ENCODE data around the gene SLIT1.

Gene SLIT1

GRCh38 chr10:97119058-97119745 is 66.6 kb downstream of the SLIT1 start:
- 83% methylated on average over 18 of the region's 20 CpGs for WGBS
- Histone ChIP-seq H3K14ac (ENCODE audit: low read length in 2 of 2) (no peak overlapping the region), H3K9me3 (ENCODE audit: control insufficient read depth, low read length) (no peaks in the 10 kb centered on the region), H2AK5ac (ENCODE audit: low read length, severe bottlenecking) (no peak overlapping the region), H3K18ac (ENCODE audit: low read depth in 1 of 2, low read length in 2 of 2) (no peak overlapping the region), H3K79me1 (replicated peaks; ENCODE audit: low read length, poor library complexity, severe bottlenecking) (no peaks in the 10 kb centered on the region), H3K4ac (ENCODE audit: low read depth in 1 of 2, low read length in 2 of 2) (no peak overlapping the region), H3K27me3 (ENCODE audit: control insufficient read depth in 1 of 2, insufficient read depth in 1 of 2, low read length in 2 of 2) (peaks cover 72 to 83% of the 10 kb centered on the region in 2 experiments), H3K4me1 (ENCODE audit: control insufficient read depth, insufficient read depth, low read depth, low read length) (no peaks in the 10 kb centered on the region), H2BK120ac (ENCODE audit: low read depth, low read length) (no peak overlapping the region), H3K27ac (ENCODE audit: low read length, poor library complexity, severe bottlenecking) (no peak overlapping the region), H2BK15ac (ENCODE audit: low read depth, poor library complexity, severe bottlenecking) (no peak overlapping the region), H2BK12ac (ENCODE audit: low read length in 2 of 2) (no peak overlapping the region), H3K4me3 (ENCODE audit: insufficient read depth in 1 of 2, low read depth in 1 of 2, low read length in 2 of 2) (no peak overlapping the region), H2BK5ac (ENCODE audit: low read depth, low read length, poor library complexity, severe bottlenecking) (no peak overlapping the region), H2AFZ (ENCODE audit: low read depth, low read length) (no peak overlapping the region), H4K91ac (ENCODE audit: low read length) (no peak overlapping the region), H3K36me3 (ENCODE audit: control insufficient read depth in 1 of 2, insufficient read depth in 2 of 2, low read depth in 1 of 2, low read length in 2 of 2) (no peaks in the 10 kb centered on the region), H3K23ac (ENCODE audit: low read length in 2 of 2) (no peak overlapping the region), H3K4me2 (ENCODE audit: low read length, poor library complexity, severe bottlenecking) (no peak overlapping the region), H3K9ac (ENCODE audit: low read length) (no peak overlapping the region), H4K8ac (ENCODE audit: low read length) (no peak overlapping the region)
- no peak for DNase-seq

- Histone ChIP-seq H3K18ac (ENCODE audit: low read depth in 1 of 2, low read length in 2 of 2) (no peak overlapping the region), H3K4me3 (ENCODE audit: insufficient read depth in 1 of 2, low read depth in 1 of 2, low read length in 2 of 2) (no peak overlapping the region), H3K79me1 (replicated peaks; ENCODE audit: low read length, poor library complexity, severe bottlenecking) (no peaks in the 10 kb centered on the region), H3K14ac (ENCODE audit: low read length in 2 of 2) (no peak overlapping the region), H3K4ac (ENCODE audit: low read depth in 1 of 2, low read length in 2 of 2) (no peak overlapping the region), H2BK5ac (ENCODE audit: low read depth, low read length, poor library complexity, severe bottlenecking) (no peak overlapping the region), H2BK120ac (ENCODE audit: low read depth, low read length) (no peak overlapping the region), H4K91ac (ENCODE audit: low read length) (no peak overlapping the region), H3K27ac (ENCODE audit: low read length, poor library complexity, severe bottlenecking) (no peak overlapping the region), H2BK15ac (ENCODE audit: low read depth, poor library complexity, severe bottlenecking) (no peak overlapping the region), H3K23ac (ENCODE audit: low read length in 2 of 2) (no peak overlapping the region), H3K36me3 (ENCODE audit: control insufficient read depth in 1 of 2, insufficient read depth in 2 of 2, low read depth in 1 of 2, low read length in 2 of 2) (no peaks in the 10 kb centered on the region), H3K4me1 (ENCODE audit: control insufficient read depth, insufficient read depth, low read depth, low read length) (no peaks in the 10 kb centered on the region), H2AFZ (ENCODE audit: low read depth, low read length) (no peak overlapping the region), H3K9ac (ENCODE audit: low read length) (no peak overlapping the region), H3K27me3 (ENCODE audit: control insufficient read depth in 1 of 2, insufficient read depth in 1 of 2, low read length in 2 of 2) (peaks cover 65 to 76% of the 10 kb centered on the region in 2 experiments), H3K4me2 (ENCODE audit: low read length, poor library complexity, severe bottlenecking) (no peak overlapping the region), H2AK5ac (ENCODE audit: low read length, severe bottlenecking) (no peak overlapping the region), H2BK12ac (ENCODE audit: low read length in 2 of 2) (no peak overlapping the region), H4K8ac (ENCODE audit: low read length) (no peak overlapping the region), H3K9me3 (ENCODE audit: control insufficient read depth, low read length) (no peaks in the 10 kb centered on the region)
- no peak for DNase-seq
- 100% methylated on average over 1 of the region's 3 CpGs for WGBS
Observed at GRCh38 chr10:97117372-97117771, 68.4 kb downstream of the SLIT1 start.

GRCh38 chr10:97116462-97117162 is 69.1 kb downstream of the SLIT1 start:
- Histone ChIP-seq H3K14ac (ENCODE audit: low read length in 2 of 2) (no peak overlapping the region), H3K9ac (ENCODE audit: low read length) (no peak overlapping the region), H4K91ac (ENCODE audit: low read length) (no peak overlapping the region), H3K27ac (ENCODE audit: low read length, poor library complexity, severe bottlenecking) (no peak overlapping the region), H3K4me3 (ENCODE audit: insufficient read depth in 1 of 2, low read depth in 1 of 2, low read length in 2 of 2) (no peak overlapping the region), H2AFZ (ENCODE audit: low read depth, low read length) (no peak overlapping the region), H3K4me1 (ENCODE audit: control insufficient read depth, insufficient read depth, low read depth, low read length) (no peaks in the 10 kb centered on the region), H3K18ac (ENCODE audit: low read depth in 1 of 2, low read length in 2 of 2) (no peak overlapping the region), H2BK15ac (ENCODE audit: low read depth, poor library complexity, severe bottlenecking) (no peak overlapping the region), H3K36me3 (ENCODE audit: control insufficient read depth in 1 of 2, insufficient read depth in 2 of 2, low read depth in 1 of 2, low read length in 2 of 2) (no peaks in the 10 kb centered on the region), H3K79me1 (replicated peaks; ENCODE audit: low read length, poor library complexity, severe bottlenecking) (no peaks in the 10 kb centered on the region), H3K4ac (ENCODE audit: low read depth in 1 of 2, low read length in 2 of 2) (no peak overlapping the region), H3K4me2 (ENCODE audit: low read length, poor library complexity, severe bottlenecking) (no peak overlapping the region), H3K23ac (ENCODE audit: low read length in 2 of 2) (no peak overlapping the region), H3K9me3 (ENCODE audit: control insufficient read depth, low read length) (no peaks in the 10 kb centered on the region), H4K8ac (ENCODE audit: low read length) (no peak overlapping the region), H2BK120ac (ENCODE audit: low read depth, low read length) (no peak overlapping the region), H3K27me3 (ENCODE audit: control insufficient read depth in 1 of 2, insufficient read depth in 1 of 2, low read length in 2 of 2) (peaks cover 65 to 76% of the 10 kb centered on the region in 2 experiments), H2AK5ac (ENCODE audit: low read length, severe bottlenecking) (no peak overlapping the region), H2BK12ac (ENCODE audit: low read length in 2 of 2) (no peak overlapping the region), H2BK5ac (ENCODE audit: low read depth, low read length, poor library complexity, severe bottlenecking) (no peak overlapping the region)
- no peak for DNase-seq
- WGBS, result 71% methylated on average over 7 of the region's 7 CpGs

GRCh38 chr10:97115846-97116245 is 69.9 kb downstream of the SLIT1 start:
- WGBS, result 73% methylated on average over 2 of the region's 2 CpGs
- DNase-seq, result no peak
- Histone ChIP-seq H3K4me1 (ENCODE audit: control insufficient read depth, insufficient read depth, low read depth, low read length) (no peaks in the 10 kb centered on the region), H3K27me3 (ENCODE audit: control insufficient read depth in 1 of 2, insufficient read depth in 1 of 2, low read length in 2 of 2) (peaks cover 59 to 74% of the 10 kb centered on the region in 2 experiments), H2BK120ac (ENCODE audit: low read depth, low read length) (no peak overlapping the region), H3K36me3 (ENCODE audit: control insufficient read depth in 1 of 2, insufficient read depth in 2 of 2, low read depth in 1 of 2, low read length in 2 of 2) (no peaks in the 10 kb centered on the region), H2BK12ac (ENCODE audit: low read length in 2 of 2) (no peak overlapping the region), H3K9me3 (ENCODE audit: control insufficient read depth, low read length) (no peaks in the 10 kb centered on the region), H3K27ac (ENCODE audit: low read length, poor library complexity, severe bottlenecking) (no peak overlapping the region), H4K8ac (ENCODE audit: low read length) (no peak overlapping the region), H2AFZ (ENCODE audit: low read depth, low read length) (no peak overlapping the region), H3K14ac (ENCODE audit: low read length in 2 of 2) (no peak overlapping the region), H3K18ac (ENCODE audit: low read depth in 1 of 2, low read length in 2 of 2) (no peak overlapping the region), H2AK5ac (ENCODE audit: low read length, severe bottlenecking) (no peak overlapping the region), H3K4ac (ENCODE audit: low read depth in 1 of 2, low read length in 2 of 2) (no peak overlapping the region), H3K9ac (ENCODE audit: low read length) (no peak overlapping the region), H4K91ac (ENCODE audit: low read length) (no peak overlapping the region), H2BK15ac (ENCODE audit: low read depth, poor library complexity, severe bottlenecking) (no peak overlapping the region), H3K23ac (ENCODE audit: low read length in 2 of 2) (no peak overlapping the region), H3K4me3 (ENCODE audit: insufficient read depth in 1 of 2, low read depth in 1 of 2, low read length in 2 of 2) (no peak overlapping the region), H3K79me1 (replicated peaks; ENCODE audit: low read length, poor library complexity, severe bottlenecking) (no peaks in the 10 kb centered on the region), H3K4me2 (ENCODE audit: low read length, poor library complexity, severe bottlenecking) (no peak overlapping the region), H2BK5ac (ENCODE audit: low read depth, low read length, poor library complexity, severe bottlenecking) (no peak overlapping the region)

Measured in mesenchymal stem cell (in vitro differentiated cells and primary cell).